Lung (tissue), 12 donors: Measurements from ENCODE around the gene MYT1. TPM values are rescaled to one million over a fixed set of nuclear protein-coding genes. Genes with fewer than 3 reads are reported as not detected.

ENCODE experiments used
- ATAC-seq: fragments of 200-7000 bp; cut with Tn5 transposase; one replicate; pipeline ENCODE4 v1.9.1; 2020; ENCODE audit warnings: moderate number of reproducible peaks; ENCODE audit not compliant: insufficient read depth, low FRiP score
- DNase-seq, 3 donors: peaks; one replicate each; pipeline ENCODE4 v3.0.0-alpha.2; 2013 to 2017
- H3K27ac ChIP-seq, 2 donors: one replicate each; pipeline ENCODE4 v1.5.1; 2013; ENCODE audit warnings: mild to moderate bottlenecking in 2 of 2, moderate library complexity in 2 of 2, control low read depth in 1 of 2, inconsistent platforms in 1 of 2, low read depth in 1 of 2, low read length in 1 of 2
- H3K27me3 ChIP-seq, 3 donors: one replicate each; pipeline ENCODE4 v1.5.1; 2013; ENCODE audit warnings: low read length in 2 of 3; ENCODE audit not compliant: control insufficient read depth in 3 of 3, insufficient read depth in 3 of 3
- H3K36me3 ChIP-seq, 4 donors: one replicate each; pipeline ENCODE4 v1.5.1; 2013; ENCODE audit warnings: low read length in 4 of 4, mild to moderate bottlenecking in 1 of 4, moderate library complexity in 1 of 4; ENCODE audit not compliant: control insufficient read depth in 4 of 4, insufficient read depth in 4 of 4
- H3K4me1 ChIP-seq, 5 donors: one replicate each; pipeline ENCODE4 v1.5.1; 2013; ENCODE audit warnings: low read length in 5 of 5, mild to moderate bottlenecking in 2 of 5, moderate library complexity in 1 of 5; ENCODE audit not compliant: control insufficient read depth in 5 of 5, insufficient read depth in 5 of 5
- H3K4me3 ChIP-seq: one replicate; pipeline ENCODE4 v1.5.1; 2013; ENCODE audit warnings: mild to moderate bottlenecking, control low read depth, moderate library complexity
- H3K9ac ChIP-seq, 2 donors: one replicate each; pipeline ENCODE4 v1.5.1; 2013; ENCODE audit warnings: low read length in 2 of 2, control low read depth in 1 of 2; ENCODE audit not compliant: insufficient read depth in 1 of 2
- H3K9me3 ChIP-seq, 4 donors: one replicate each; pipeline ENCODE4 v1.5.1; 2013; ENCODE audit warnings: low read length in 3 of 4, mild to moderate bottlenecking in 1 of 4, moderate library complexity in 1 of 4; ENCODE audit not compliant: control insufficient read depth in 4 of 4, insufficient read depth in 3 of 4
- CTCF ChIP-seq: IDR thresholded peaks from 2 replicates; pipeline ENCODE4 v1.5.1; 2012; ENCODE audit warnings: mild to moderate bottlenecking; ENCODE audit errors: control extremely low read depth, extremely low read depth
- WGBS, 2 donors: extraction: QIAGEN DNeasy Blood & Tissue Kit; methylation state at CpG; one replicate each; pipeline ENCODE4 v1.1.7; 2013; 5-methylcytosine and 5-hydroxymethylcytosine counted together
- polyA plus RNA-seq, 2 donors: library from polyadenylated mRNA; stranded (reverse); fragments of 200-250 nt; gene quantifications; one replicate each; pipeline ENCODE4 v1.2.1, GENCODE V29; 2013
- total RNA-seq, 2 donors: library from RNA; depleted of rRNA in 1 of 2; stranded (reverse); fragments of >200 nt in 1 of 2; gene quantifications; one replicate each; pipeline ENCODE4 v1.2.1, GENCODE V29; 2014 to 2021
- donor health status: control.
- donor health status: control.
- donor health status: Bipolar disorder and iron deficiency.
- donor health status: healthy.
- donor health status: DM: yes; HTN: yes; CAD: no.

MYT1 gene
- total and polyA plus RNA-seq, 4 donors = 0.03 to 0.40 (median 0.10) TPM; not detected in 1

- TF ChIP-seq CTCF = no peak
- Histone ChIP-seq H3K27ac (no peak overlapping the region), H3K4me1 (no peaks in the 10 kb centered on the region), H3K9me3 (peaks cover 0 to 2% (median 0%) of the 10 kb centered on the region in 4 donors), H3K4me3 (no peak overlapping the region), H3K9ac (no peak overlapping the region), H3K27me3 (peaks cover 5 to 42% (median 25%) of the 10 kb centered on the region in 3 donors), H3K36me3 (no peaks in the 10 kb centered on the region)
- ATAC-seq = no peak
- WGBS, 2 donors = 67 to 85% methylated on average over 14 of the region's 14 CpGs
- DNase-seq = no peak
These were observed 1.8 kb downstream of the MYT1 start for GRCh38 chr20:64165866-64166600.

- H3K9me3 ChIP-seq = peaks cover 0 to 3% (median 0%) of the 10 kb centered on the region in 4 donors
- TF ChIP-seq CTCF = no peak
- no peaks in the 10 kb centered on the region for H3K36me3 ChIP-seq
- H3K27me3 ChIP-seq = peaks cover 5 to 33% (median 24%) of the 10 kb centered on the region in 3 donors
- 60 to 70% methylated on average over 18 of the region's 18 CpGs for WGBS, 2 donors
- H3K4me1 ChIP-seq = no peaks in the 10 kb centered on the region
- no peak for DNase-seq
- no peak for ATAC-seq
- no peak overlapping the region for H3K27ac ChIP-seq
- no peak overlapping the region for H3K4me3 ChIP-seq
- no peak overlapping the region for H3K9ac ChIP-seq
These were observed 2.7 kb downstream of the MYT1 start for GRCh38 chr20:64166721-64167615.

- no peak overlapping the region for H3K4me3 ChIP-seq
- no peak for TF ChIP-seq CTCF
- no peaks in the 10 kb centered on the region for H3K36me3 ChIP-seq
- H3K4me1 ChIP-seq = no peaks in the 10 kb centered on the region
- ATAC-seq (no peak), DNase-seq (no peak)
- peaks cover 0 to 3% (median 0%) of the 10 kb centered on the region in 4 donors for H3K9me3 ChIP-seq
- peaks cover 2 to 26% (median 17%) of the 10 kb centered on the region in 3 donors for H3K27me3 ChIP-seq
- H3K27ac ChIP-seq = no peak overlapping the region
- H3K9ac ChIP-seq = no peak overlapping the region
- WGBS, 2 donors = 54 to 64% methylated on average over 11 of the region's 11 CpGs
These were observed 3.4 kb downstream of the MYT1 start for GRCh38 chr20:64167676-64168075.
